ENCODE measurements around the gene DISC1. TPM values are rescaled to one million over a fixed set of nuclear protein-coding genes. Genes with fewer than 3 reads are reported as not detected.

Gene DISC1
- total RNA-seq, 3 donors from 2014 or later, result 12.1 to 18.9 (median 12.4) TPM

GRCh38 chr1:231702804-231703203, 76.2 kb downstream of the DISC1 start:
- no peak for DNase-seq (ENCODE audit: low spot score in 2 of 2)
- Histone ChIP-seq H3K36me3 (no peaks in the 10 kb centered on the region), H3K4me1 (no peaks in the 10 kb centered on the region), H3K4me3 (no peak overlapping the region), H3K27ac (no peak overlapping the region), H3K27me3 (no peaks in the 10 kb centered on the region), H3K9me3 (no peaks in the 10 kb centered on the region)
- intact Hi-C loops (cut with DNase I; ENCODE audit: low total_unique reads), result no loop called here
- TF ChIP-seq, protein P1, sequence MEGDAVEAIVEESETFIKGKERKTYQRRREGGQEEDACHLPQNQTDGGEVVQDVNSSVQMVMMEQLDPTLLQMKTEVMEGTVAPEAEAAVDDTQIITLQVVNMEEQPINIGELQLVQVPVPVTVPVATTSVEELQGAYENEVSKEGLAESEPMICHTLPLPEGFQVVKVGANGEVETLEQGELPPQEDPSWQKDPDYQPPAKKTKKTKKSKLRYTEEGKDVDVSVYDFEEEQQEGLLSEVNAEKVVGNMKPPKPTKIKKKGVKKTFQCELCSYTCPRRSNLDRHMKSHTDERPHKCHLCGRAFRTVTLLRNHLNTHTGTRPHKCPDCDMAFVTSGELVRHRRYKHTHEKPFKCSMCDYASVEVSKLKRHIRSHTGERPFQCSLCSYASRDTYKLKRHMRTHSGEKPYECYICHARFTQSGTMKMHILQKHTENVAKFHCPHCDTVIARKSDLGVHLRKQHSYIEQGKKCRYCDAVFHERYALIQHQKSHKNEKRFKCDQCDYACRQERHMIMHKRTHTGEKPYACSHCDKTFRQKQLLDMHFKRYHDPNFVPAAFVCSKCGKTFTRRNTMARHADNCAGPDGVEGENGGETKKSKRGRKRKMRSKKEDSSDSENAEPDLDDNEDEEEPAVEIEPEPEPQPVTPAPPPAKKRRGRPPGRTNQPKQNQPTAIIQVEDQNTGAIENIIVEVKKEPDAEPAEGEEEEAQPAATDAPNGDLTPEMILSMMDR (IDR thresholded peaks at IDR 0.05), result no peak
- TF ChIP-seq POLR2AphosphoS5 (IDR thresholded peaks at IDR 0.05) (no peak), POLR2A (IDR thresholded peaks at IDR 0.05) (no peak)

- Histone ChIP-seq H3K36me3 (no peaks in the 10 kb centered on the region), H3K27ac (no peak overlapping the region), H3K4me1 (no peaks in the 10 kb centered on the region), H3K27me3 (no peaks in the 10 kb centered on the region), H3K9me3 (no peaks in the 10 kb centered on the region), H3K4me3 (no peak overlapping the region)
- intact Hi-C loops (cut with DNase I; ENCODE audit: low total_unique reads), result no loop called here
- no peak for DNase-seq (ENCODE audit: low spot score in 2 of 2)
- TF ChIP-seq POLR2A (IDR thresholded peaks at IDR 0.05), result no peak
- no peak for TF ChIP-seq POLR2AphosphoS5 (IDR thresholded peaks at IDR 0.05)
- TF ChIP-seq, protein P1 (IDR thresholded peaks at IDR 0.05), result no peak
These were observed 79.5 kb downstream of the DISC1 start for GRCh38 chr1:231705806-231706760.

DNA sequence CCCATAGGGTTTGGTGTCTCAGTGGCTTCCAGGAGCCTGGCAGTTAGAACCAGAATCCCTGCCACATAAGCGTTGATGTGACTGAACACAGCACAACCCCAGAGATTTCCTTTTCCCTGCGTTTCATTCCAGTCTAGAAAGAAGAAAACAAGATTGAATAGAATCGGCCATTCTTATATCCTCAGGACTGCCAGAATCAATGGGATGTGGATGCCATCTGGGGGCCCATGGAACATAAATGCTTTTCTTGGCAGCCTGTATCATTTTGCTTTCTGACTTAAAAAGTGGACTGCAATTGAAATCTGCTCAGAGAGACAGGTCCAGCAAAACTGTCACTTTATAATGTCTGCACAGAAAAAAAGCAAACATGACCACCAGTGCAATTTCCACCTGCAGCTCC, 80.3 kb downstream of the DISC1 start:
- intact Hi-C loops (cut with DNase I; ENCODE audit: low total_unique reads), result no loop called here
- Histone ChIP-seq H3K4me1 (no peaks in the 10 kb centered on the region), H3K27ac (no peak overlapping the region), H3K9me3 (no peaks in the 10 kb centered on the region), H3K36me3 (no peaks in the 10 kb centered on the region), H3K4me3 (no peak overlapping the region), H3K27me3 (no peaks in the 10 kb centered on the region)
- TF ChIP-seq, protein P1 (IDR thresholded peaks at IDR 0.05), result no peak
- TF ChIP-seq POLR2A (IDR thresholded peaks at IDR 0.05) (no peak), POLR2AphosphoS5 (IDR thresholded peaks at IDR 0.05) (no peak)
- DNase-seq (ENCODE audit: low spot score in 2 of 2), result no peak

- no peak for TF ChIP-seq POLR2A (IDR thresholded peaks at IDR 0.05)
- TF ChIP-seq, protein P1 (IDR thresholded peaks at IDR 0.05), result no peak
- TF ChIP-seq POLR2AphosphoS5 (IDR thresholded peaks at IDR 0.05), result no peak
- DNase-seq (ENCODE audit: low spot score in 2 of 2), result no peak
- Histone ChIP-seq H3K36me3 (no peaks in the 10 kb centered on the region), H3K27me3 (no peaks in the 10 kb centered on the region), H3K4me1 (no peaks in the 10 kb centered on the region), H3K27ac (no peak overlapping the region), H3K4me3 (no peak overlapping the region), H3K9me3 (no peaks in the 10 kb centered on the region)
- intact Hi-C loops (cut with DNase I; ENCODE audit: low total_unique reads), result no loop called here
These were observed 80.8 kb downstream of the DISC1 start for GRCh38 chr1:231707407-231707806.

GRCh38 chr1:231708394-231708793, 81.8 kb downstream of the DISC1 start:
- Histone ChIP-seq H3K9me3 (no peaks in the 10 kb centered on the region), H3K4me3 (no peak overlapping the region), H3K27me3 (no peaks in the 10 kb centered on the region), H3K4me1 (no peaks in the 10 kb centered on the region), H3K27ac (no peak overlapping the region), H3K36me3 (no peaks in the 10 kb centered on the region)
- intact Hi-C loops (cut with DNase I; ENCODE audit: low total_unique reads), result no loop called here
- no peak for DNase-seq (ENCODE audit: low spot score in 2 of 2)
- TF ChIP-seq POLR2AphosphoS5 (IDR thresholded peaks at IDR 0.05), result no peak
- no peak for TF ChIP-seq POLR2A (IDR thresholded peaks at IDR 0.05)
- TF ChIP-seq, protein P1 (IDR thresholded peaks at IDR 0.05), result no peak
